Neural cell (in vitro differentiated cells): ENCODE results near the gene LACC1.

ENCODE experiments used
- CTCF ChIP-seq: fragments of 450-650 bp; IDR thresholded peaks from 2 replicates; pipeline ENCODE4 v1.5.1; 2014; ENCODE audit warnings: antibody characterized with exemption, mild to moderate bottlenecking, moderate library complexity; ENCODE audit not compliant: poor library complexity, severe bottlenecking
- POLR2AphosphoS5 ChIP-seq: IDR thresholded peaks from 2 replicates; pipeline ENCODE4 v1.6.1; 2012

GRCh38 chr13:43939086-43939485 lies 59.4 kb downstream of the LACC1 start:
- TF ChIP-seq CTCF (no peak), POLR2AphosphoS5 (no peak)
